ENCODE data around the gene PHYKPL. TPM values are rescaled to one million over a fixed set of nuclear protein-coding genes. Genes with fewer than 3 reads are reported as not detected.

PHYKPL gene
- total RNA-seq, 1 donor from 2014 or later: 17.0 TPM

GRCh38 chr5:178215280-178216002 is 17.2 kb downstream of the PHYKPL start:
- no peak for DNase-seq (ENCODE audit: low read depth)
- H3K4me3 ChIP-seq (ENCODE audit: low read depth, low read length): no peak overlapping the region
- TF ChIP-seq, protein P1, sequence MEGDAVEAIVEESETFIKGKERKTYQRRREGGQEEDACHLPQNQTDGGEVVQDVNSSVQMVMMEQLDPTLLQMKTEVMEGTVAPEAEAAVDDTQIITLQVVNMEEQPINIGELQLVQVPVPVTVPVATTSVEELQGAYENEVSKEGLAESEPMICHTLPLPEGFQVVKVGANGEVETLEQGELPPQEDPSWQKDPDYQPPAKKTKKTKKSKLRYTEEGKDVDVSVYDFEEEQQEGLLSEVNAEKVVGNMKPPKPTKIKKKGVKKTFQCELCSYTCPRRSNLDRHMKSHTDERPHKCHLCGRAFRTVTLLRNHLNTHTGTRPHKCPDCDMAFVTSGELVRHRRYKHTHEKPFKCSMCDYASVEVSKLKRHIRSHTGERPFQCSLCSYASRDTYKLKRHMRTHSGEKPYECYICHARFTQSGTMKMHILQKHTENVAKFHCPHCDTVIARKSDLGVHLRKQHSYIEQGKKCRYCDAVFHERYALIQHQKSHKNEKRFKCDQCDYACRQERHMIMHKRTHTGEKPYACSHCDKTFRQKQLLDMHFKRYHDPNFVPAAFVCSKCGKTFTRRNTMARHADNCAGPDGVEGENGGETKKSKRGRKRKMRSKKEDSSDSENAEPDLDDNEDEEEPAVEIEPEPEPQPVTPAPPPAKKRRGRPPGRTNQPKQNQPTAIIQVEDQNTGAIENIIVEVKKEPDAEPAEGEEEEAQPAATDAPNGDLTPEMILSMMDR (conservative IDR thresholded peaks at IDR 0.05; ENCODE audit: low read depth, low read length): no peak

GRCh38 chr5:178214160-178214803 is 18.3 kb downstream of the PHYKPL start:
- no peak for DNase-seq (ENCODE audit: low read depth)
- TF ChIP-seq, protein P1 (conservative IDR thresholded peaks at IDR 0.05; ENCODE audit: low read depth, low read length): no peak

GRCh38 chr5:178213748-178214151 is 18.9 kb downstream of the PHYKPL start:
- H3K4me3 ChIP-seq (ENCODE audit: low read depth, low read length): no peak overlapping the region
- DNase-seq (ENCODE audit: low read depth): peak; percentile 49
- TF ChIP-seq, protein P1 (conservative IDR thresholded peaks at IDR 0.05; ENCODE audit: low read depth, low read length): no peak

More at GRCh38 chr5:178214160-178214803, 18.3 kb downstream of the PHYKPL start:
- no peak overlapping the region for H3K4me3 ChIP-seq (ENCODE audit: low read depth, low read length)

GRCh38 chr5:178213003-178213461 is 19.6 kb downstream of the PHYKPL start:
- no peak overlapping the region for H3K4me3 ChIP-seq (ENCODE audit: low read depth, low read length)
- no peak for DNase-seq (ENCODE audit: low read depth)
- TF ChIP-seq, protein P1 (conservative IDR thresholded peaks at IDR 0.05; ENCODE audit: low read depth, low read length): no peak

DNA sequence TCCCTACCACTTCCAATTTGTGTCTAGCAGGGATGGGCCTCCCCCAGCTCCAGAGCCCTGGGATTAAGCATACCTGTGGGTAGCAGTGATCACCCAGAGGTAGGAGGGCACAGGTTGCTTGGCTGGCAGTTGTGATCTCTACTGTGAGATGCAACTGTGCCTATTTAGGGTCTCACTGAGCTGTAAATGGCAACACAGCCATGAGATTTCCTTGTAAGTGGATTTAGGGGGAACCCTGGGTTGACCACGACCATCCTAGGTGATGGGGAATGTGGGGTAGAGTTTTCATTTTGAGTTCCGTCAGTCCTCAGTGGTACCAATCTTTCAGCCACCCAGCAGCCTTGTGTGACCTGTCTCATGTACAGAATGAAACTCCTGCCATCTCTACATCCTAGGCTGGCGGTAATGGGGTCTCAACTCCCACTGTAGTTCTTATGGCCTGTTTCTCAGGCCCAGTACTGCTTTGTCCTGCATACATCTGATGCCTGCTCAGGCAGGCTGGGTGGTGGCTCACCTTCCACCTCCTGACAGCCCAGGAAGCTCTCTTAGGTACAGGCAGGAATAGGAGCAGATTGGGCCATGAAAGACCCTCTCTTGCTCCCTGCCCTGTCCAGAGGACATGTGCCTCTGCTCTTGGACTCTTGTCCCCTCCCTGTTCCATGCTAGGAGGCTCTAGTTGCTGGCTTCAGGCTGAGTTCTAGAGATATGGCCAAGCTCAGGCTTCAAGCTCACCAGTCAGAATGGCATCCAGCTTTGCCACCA is 20.2 kb downstream of the PHYKPL start:
- DNase-seq (ENCODE audit: low read depth): no peak
- H3K4me3 ChIP-seq (ENCODE audit: low read depth, low read length): no peak overlapping the region
- TF ChIP-seq, protein P1 (conservative IDR thresholded peaks at IDR 0.05; ENCODE audit: low read depth, low read length): no peak

- TF ChIP-seq, protein P1 (conservative IDR thresholded peaks at IDR 0.05; ENCODE audit: low read depth, low read length): no peak
- no peak overlapping the region for H3K4me3 ChIP-seq (ENCODE audit: low read depth, low read length)
- DNase-seq (ENCODE audit: low read depth): no peak
Measured at GRCh38 chr5:178211095-178212048, 21.2 kb downstream of the PHYKPL start.
